H1 (cell line): Measurements from ENCODE around the gene SPTBN5. TPM values are rescaled to one million over a fixed set of nuclear protein-coding genes. Genes with fewer than 3 reads are reported as not detected.

ENCODE experiments used
- ASH2L ChIP-seq: fragments of 200-600, 300-600 bp; sonication (generic); IDR thresholded peaks from one replicate; pipeline ENCODE4 v1.7.1; 2017; ENCODE audit warnings: low read length
- EGR1 ChIP-seq: IDR thresholded peaks from 2 replicates; pipeline ENCODE4 v1.6.1; 2011; ENCODE audit warnings: low read depth, low read length, borderline replicate concordance
- KDM4A ChIP-seq: IDR thresholded peaks from one replicate; pipeline ENCODE4 v1.7.1; 2012; ENCODE audit warnings: low read depth, mild to moderate bottlenecking, moderate library complexity, low read length, inconsistent platforms; ENCODE audit not compliant: severe bottlenecking
- POLR2A ChIP-seq, 2 experiments: IDR thresholded peaks; 1 replicate in 1 of 2; 2 replicates in 1 of 2; pipeline ENCODE4 v1.6.1; 2011; ENCODE audit warnings: low read depth in 2 of 2, low read length in 2 of 2, mild to moderate bottlenecking in 2 of 2; ENCODE audit errors: control extremely low read depth in 1 of 2
- RBBP5 ChIP-seq: IDR thresholded peaks from 2 replicates; pipeline ENCODE4 v1.7.1; 2012; ENCODE audit warnings: low read depth, mild to moderate bottlenecking, inconsistent platforms, low read length, moderate library complexity, borderline replicate concordance
- SIRT6 ChIP-seq: IDR thresholded peaks from one replicate; pipeline ENCODE4 v1.7.1; 2012; ENCODE audit warnings: low read length, inconsistent platforms
- SP4 ChIP-seq: IDR thresholded peaks from 2 replicates; pipeline ENCODE4 v1.6.1; 2012; ENCODE audit warnings: low read length, inconsistent platforms
- SRF ChIP-seq: IDR thresholded peaks from 2 replicates; pipeline ENCODE4 v1.6.1; 2011; ENCODE audit warnings: mild to moderate bottlenecking, low read depth, low read length, moderate library complexity
- SUZ12 ChIP-seq: fragments of 200-600 bp; sonication (generic); IDR thresholded peaks from 2 replicates; pipeline ENCODE4 v1.6.1; 2012; ENCODE audit warnings: mild to moderate bottlenecking, inconsistent platforms, low read length, moderate library complexity, mixed read lengths
- polyA plus RNA-seq, 7 experiments: library from polyadenylated mRNA; depleted of rRNA in 3 of 7; stranded (reverse) in 5 of 7; unstranded in 2 of 7; fragments of >200 nt in 5 of 7; fragments of 200-250 nt in 2 of 7; gene quantifications; 1 replicate in 5 of 7; 2 replicates in 1 of 7; 4 replicates in 1 of 7; pipeline versions ENCODE4 v1.2.1 to v1.2.3, GENCODE V29; 2011 to 2013; ENCODE audit warnings: missing spikeins in 2 of 7, mixed read lengths in 2 of 7
- total RNA-seq: library from RNA; stranded (reverse); fragmentation: NEBNext Ultra II Directional; extraction: Animal tissue kit (Norgen Biotek cat#: 25700); gene quantifications from 2 replicates; pipeline ENCODE4 v1.2.1, GENCODE V29; 2021
- TF ChIP-seq, protein P1 (sequence below): fragments of 300-600 bp; sonication (generic); IDR thresholded peaks from 2 replicates; pipeline ENCODE4 v1.7.1; 2012; ENCODE audit warnings: low read length, moderate library complexity, mild to moderate bottlenecking, inconsistent platforms; ENCODE audit not compliant: insufficient replicate concordance

SPTBN5 gene
- total and polyA plus RNA-seq, 2 of the 8 experiments (the other 6 are each of a cell fraction or from before 2014, with no cell fraction given): 0.32 to 0.84 TPM

DNA sequence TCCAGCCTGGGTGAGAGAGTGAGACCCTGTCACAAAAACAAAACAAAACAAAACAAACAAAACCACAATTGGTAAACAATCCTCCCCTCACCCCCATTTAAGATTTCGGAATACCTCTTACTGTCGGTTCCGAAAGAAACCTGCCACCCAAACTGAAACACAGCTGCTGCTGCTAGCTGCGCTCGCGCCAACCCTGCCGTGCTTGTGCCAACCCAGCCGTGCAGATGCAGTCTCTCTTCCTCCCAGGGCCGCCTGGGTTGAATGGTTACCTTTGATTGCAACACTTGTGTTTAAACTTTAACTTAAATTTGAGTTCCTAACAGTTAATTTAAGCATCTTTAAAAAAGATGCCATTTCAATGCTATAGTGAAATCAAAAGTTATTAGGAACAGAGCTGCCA lies 28.5 kb upstream of the SPTBN5 start (continued):
- TF ChIP-seq, protein P1, sequence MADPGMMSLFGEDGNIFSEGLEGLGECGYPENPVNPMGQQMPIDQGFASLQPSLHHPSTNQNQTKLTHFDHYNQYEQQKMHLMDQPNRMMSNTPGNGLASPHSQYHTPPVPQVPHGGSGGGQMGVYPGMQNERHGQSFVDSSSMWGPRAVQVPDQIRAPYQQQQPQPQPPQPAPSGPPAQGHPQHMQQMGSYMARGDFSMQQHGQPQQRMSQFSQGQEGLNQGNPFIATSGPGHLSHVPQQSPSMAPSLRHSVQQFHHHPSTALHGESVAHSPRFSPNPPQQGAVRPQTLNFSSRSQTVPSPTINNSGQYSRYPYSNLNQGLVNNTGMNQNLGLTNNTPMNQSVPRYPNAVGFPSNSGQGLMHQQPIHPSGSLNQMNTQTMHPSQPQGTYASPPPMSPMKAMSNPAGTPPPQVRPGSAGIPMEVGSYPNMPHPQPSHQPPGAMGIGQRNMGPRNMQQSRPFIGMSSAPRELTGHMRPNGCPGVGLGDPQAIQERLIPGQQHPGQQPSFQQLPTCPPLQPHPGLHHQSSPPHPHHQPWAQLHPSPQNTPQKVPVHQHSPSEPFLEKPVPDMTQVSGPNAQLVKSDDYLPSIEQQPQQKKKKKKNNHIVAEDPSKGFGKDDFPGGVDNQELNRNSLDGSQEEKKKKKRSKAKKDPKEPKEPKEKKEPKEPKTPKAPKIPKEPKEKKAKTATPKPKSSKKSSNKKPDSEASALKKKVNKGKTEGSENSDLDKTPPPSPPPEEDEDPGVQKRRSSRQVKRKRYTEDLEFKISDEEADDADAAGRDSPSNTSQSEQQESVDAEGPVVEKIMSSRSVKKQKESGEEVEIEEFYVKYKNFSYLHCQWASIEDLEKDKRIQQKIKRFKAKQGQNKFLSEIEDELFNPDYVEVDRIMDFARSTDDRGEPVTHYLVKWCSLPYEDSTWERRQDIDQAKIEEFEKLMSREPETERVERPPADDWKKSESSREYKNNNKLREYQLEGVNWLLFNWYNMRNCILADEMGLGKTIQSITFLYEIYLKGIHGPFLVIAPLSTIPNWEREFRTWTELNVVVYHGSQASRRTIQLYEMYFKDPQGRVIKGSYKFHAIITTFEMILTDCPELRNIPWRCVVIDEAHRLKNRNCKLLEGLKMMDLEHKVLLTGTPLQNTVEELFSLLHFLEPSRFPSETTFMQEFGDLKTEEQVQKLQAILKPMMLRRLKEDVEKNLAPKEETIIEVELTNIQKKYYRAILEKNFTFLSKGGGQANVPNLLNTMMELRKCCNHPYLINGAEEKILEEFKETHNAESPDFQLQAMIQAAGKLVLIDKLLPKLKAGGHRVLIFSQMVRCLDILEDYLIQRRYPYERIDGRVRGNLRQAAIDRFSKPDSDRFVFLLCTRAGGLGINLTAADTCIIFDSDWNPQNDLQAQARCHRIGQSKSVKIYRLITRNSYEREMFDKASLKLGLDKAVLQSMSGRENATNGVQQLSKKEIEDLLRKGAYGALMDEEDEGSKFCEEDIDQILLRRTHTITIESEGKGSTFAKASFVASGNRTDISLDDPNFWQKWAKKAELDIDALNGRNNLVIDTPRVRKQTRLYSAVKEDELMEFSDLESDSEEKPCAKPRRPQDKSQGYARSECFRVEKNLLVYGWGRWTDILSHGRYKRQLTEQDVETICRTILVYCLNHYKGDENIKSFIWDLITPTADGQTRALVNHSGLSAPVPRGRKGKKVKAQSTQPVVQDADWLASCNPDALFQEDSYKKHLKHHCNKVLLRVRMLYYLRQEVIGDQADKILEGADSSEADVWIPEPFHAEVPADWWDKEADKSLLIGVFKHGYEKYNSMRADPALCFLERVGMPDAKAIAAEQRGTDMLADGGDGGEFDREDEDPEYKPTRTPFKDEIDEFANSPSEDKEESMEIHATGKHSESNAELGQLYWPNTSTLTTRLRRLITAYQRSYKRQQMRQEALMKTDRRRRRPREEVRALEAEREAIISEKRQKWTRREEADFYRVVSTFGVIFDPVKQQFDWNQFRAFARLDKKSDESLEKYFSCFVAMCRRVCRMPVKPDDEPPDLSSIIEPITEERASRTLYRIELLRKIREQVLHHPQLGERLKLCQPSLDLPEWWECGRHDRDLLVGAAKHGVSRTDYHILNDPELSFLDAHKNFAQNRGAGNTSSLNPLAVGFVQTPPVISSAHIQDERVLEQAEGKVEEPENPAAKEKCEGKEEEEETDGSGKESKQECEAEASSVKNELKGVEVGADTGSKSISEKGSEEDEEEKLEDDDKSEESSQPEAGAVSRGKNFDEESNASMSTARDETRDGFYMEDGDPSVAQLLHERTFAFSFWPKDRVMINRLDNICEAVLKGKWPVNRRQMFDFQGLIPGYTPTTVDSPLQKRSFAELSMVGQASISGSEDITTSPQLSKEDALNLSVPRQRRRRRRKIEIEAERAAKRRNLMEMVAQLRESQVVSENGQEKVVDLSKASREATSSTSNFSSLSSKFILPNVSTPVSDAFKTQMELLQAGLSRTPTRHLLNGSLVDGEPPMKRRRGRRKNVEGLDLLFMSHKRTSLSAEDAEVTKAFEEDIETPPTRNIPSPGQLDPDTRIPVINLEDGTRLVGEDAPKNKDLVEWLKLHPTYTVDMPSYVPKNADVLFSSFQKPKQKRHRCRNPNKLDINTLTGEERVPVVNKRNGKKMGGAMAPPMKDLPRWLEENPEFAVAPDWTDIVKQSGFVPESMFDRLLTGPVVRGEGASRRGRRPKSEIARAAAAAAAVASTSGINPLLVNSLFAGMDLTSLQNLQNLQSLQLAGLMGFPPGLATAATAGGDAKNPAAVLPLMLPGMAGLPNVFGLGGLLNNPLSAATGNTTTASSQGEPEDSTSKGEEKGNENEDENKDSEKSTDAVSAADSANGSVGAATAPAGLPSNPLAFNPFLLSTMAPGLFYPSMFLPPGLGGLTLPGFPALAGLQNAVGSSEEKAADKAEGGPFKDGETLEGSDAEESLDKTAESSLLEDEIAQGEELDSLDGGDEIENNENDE: no peak
- TF ChIP-seq RBBP5 (no peak), KDM4A (no peak), SUZ12 (no peak), SRF (no peak), SIRT6 (no peak), EGR1 (no peak), SP4 (no peak), ASH2L (no peak), POLR2A (IDR thresholded peaks at IDR 0.05; ENCODE audit: control extremely low read depth in 1 of 2, low read depth in 2 of 2, low read length in 2 of 2) (no peak)
